RWPE1 (cell line): ENCODE results near the gene BBC3.

Experiments
- CTCF ChIA-PET: fragments of 350-600 bp; sonication (Branson Sonifier 250); formaldehyde crosslinking; extraction: SDS; loops from one replicate; lab custom pipeline; 2021; lab: Yijun Ruan, JAX
- POLR2A ChIA-PET: fragments of 400-600 bp; formaldehyde crosslinking; extraction: SDS; loops from one replicate; lab custom pipeline; 2020; ENCODE audit warnings: antibody characterized with exemption; ENCODE audit not compliant: low non-redundant PET; lab: Yijun Ruan, JAX
- DNase-seq: peaks from one replicate; pipeline ENCODE4 v3.0.0; 2012; ENCODE audit warnings: low spot score
- H3K27ac ChIP-seq: fragments of 450-650 bp; 2 replicates; pipeline ENCODE4 v1.5.1; 2017
- CTCF ChIP-seq: fragments of 450-650 bp; conservative IDR thresholded peaks from 2 replicates; pipeline ENCODE4 v1.5.1; 2017; ENCODE audit warnings: low read depth, mild to moderate bottlenecking

The BBC3 gene

GRCh38 chr19:47228168-47228936, 2.6 kb downstream of the BBC3 start:
- TF ChIP-seq CTCF: no peak
- H3K27ac ChIP-seq: peak overlapping the region; percentile 99
- ChIA-PET CTCF (interaction anchor here (1.8 kb wide), 1 partner anchor 19 kb away, joined by 10 read pairs; no protein-coding TSS in a partner anchor), POLR2A (interaction anchor here (1.6 kb wide), 1 partner anchor 15 kb away, joined by 8 read pairs; no protein-coding TSS in a partner anchor)
- no peak for DNase-seq

- H3K27ac ChIP-seq: peak overlapping the region; percentile 99
- DNase-seq: peak; percentile 86
- ChIA-PET CTCF (interaction anchor here (0.6 to 1.8 kb wide), 4 partner anchors 10 to 126 kb away, joined by 3 to 11 read pairs (median 7); no protein-coding TSS in a partner anchor), POLR2A (interaction anchor here (1.6 to 2.0 kb wide), 2 partner anchors 16 to 29 kb away, joined by 8 to 18 read pairs; partner anchors contain the start of gene CCDC9)
- no peak for TF ChIP-seq CTCF
Observed at GRCh38 chr19:47227352-47228167, 3.4 kb downstream of the BBC3 start.

DNA sequence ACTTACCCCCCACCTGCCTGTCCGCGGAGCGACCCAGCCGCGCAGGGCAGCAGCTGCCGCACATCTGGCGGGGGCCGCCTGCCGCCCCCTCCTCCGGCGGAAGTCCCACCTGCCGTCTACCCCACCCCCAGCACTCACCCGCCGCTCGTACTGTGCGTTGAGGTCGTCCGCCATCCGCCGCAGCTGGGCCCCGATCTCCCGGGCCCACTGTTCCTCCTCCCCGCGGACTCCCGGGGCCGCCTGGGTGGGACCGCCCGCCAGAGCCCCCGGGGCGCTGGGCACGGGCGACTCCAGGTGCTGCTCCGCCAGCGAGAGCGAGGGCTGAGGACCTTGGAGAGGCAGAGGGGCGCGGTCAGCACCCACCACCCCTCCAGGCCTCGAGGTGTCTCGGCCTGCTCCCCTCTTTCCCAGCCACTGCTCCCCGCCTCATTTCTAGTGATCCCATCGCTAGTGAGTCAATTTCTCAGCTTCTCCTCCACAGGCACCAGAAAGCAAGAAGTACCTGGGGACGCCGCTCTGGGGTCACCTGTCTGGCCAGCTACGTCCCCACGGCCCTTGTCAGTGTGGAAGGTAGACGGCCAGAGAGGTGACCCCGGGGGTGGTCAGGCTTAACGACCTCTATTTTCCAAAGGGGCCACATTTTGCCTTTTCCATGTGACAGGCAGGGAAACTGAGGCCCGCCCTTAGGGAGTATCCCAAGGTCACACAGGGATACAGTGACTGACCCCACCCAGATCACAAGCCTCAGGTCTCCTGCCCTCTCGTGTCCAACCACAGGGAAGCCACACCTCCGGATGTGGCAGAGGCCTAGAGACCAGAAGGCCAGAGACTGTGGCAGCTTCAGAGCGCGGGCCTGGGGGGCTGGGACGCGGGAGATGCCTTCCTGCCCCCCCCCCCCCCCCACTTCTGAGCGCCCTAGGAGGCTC, 4.3 kb downstream of the BBC3 start:
- peak overlapping the region; percentile 99 for H3K27ac ChIP-seq
- peak; percentile 31 for DNase-seq
- ChIA-PET POLR2A (interaction anchor here (0.6 to 2.0 kb wide), 9 partner anchors 10 to 620 kb away, joined by 3 to 18 read pairs (median 5); partner anchors contain the start of genes CCDC9, INAFM1 and ZC3H4), CTCF (interaction anchor here (0.5 to 1.8 kb wide), 8 partner anchors 11 to 125 kb away, joined by 3 to 11 read pairs (median 4); partner anchors contain the start of gene SAE1)
- no peak for TF ChIP-seq CTCF

- POLR2A ChIA-PET: interaction anchor here (0.6 to 2.0 kb wide), 7 partner anchors 9 to 112 kb away, joined by 3 to 18 read pairs (median 5); partner anchors contain the start of genes CCDC9, INAFM1 and ZC3H4
- TF ChIP-seq CTCF: peak; percentile 36
- CTCF ChIA-PET: interaction anchor here (0.7 to 1.8 kb wide), 5 partner anchors 15 to 926 kb away, joined by 3 to 11 read pairs (median 7); no protein-coding TSS in a partner anchor
- peak; percentile 87 for DNase-seq
- H3K27ac ChIP-seq: peak overlapping the region; percentile 99
Observed at GRCh38 chr19:47225746-47226425, 5.1 kb downstream of the BBC3 start.

GRCh38 chr19:47221890-47222289, 9.1 kb downstream of the BBC3 start:
- ChIA-PET POLR2A (interaction anchor here (0.6 kb wide), 1 partner anchor 35 kb away, joined by 4 read pairs; the partner anchor contains the start of gene CCDC9), CTCF (interaction anchor here (0.7 to 1.0 kb wide), 2 partner anchors 11 to 22 kb away, joined by 3 to 5 read pairs; no protein-coding TSS in a partner anchor)
- TF ChIP-seq CTCF: no peak
- no peak for DNase-seq
- peak overlapping the region; percentile 23; the same call in 1 of the 2 replicates for H3K27ac ChIP-seq
